T-cell (primary cell): Measurements from ENCODE around the gene NUTM2A. TPM values are rescaled to one million over a fixed set of nuclear protein-coding genes. Genes with fewer than 3 reads are reported as not detected.
"Not testable (repeated sequence)": the region's sequence is repeated elsewhere in the genome, so short reads cannot be mapped to it uniquely, and the experiment has no call there.

Experiments
- ATAC-seq, 4 experiments: fragments of 200-7000 bp in 3 of 4; fragments of 150-1000 bp in 1 of 4; cut with Tn5 transposase; replicated peaks in 1 of 4; 1 replicate in 3 of 4; 2 replicates in 1 of 4; pipeline ENCODE4 v1.10.0; 2021; ENCODE audit warnings: moderate library complexity in 3 of 4, mild to moderate bottlenecking in 2 of 4, moderate number of reproducible peaks in 1 of 4
- CTCF ChIA-PET, 2 donors: fragments of 300-600 bp; sonication (Branson Sonifier 250); formaldehyde crosslinking; loops; one replicate each; lab custom pipeline; 2022; ENCODE audit warnings: antibody characterized with exemption in 2 of 2; lab: Charles Lee
- POLR2A ChIA-PET, 2 donors: fragments of 300-600 bp; sonication (Branson Sonifier 250); formaldehyde crosslinking; loops; one replicate each; lab custom pipeline; 2022; ENCODE audit warnings: antibody characterized with exemption in 2 of 2; lab: Charles Lee
- DNase-seq, 35 experiments: peaks; one replicate each; pipeline versions ENCODE4 v3.0.0 to v3.0.0-alpha.2; 2013 to 2023
- H3K27ac ChIP-seq: one replicate; pipeline ENCODE4 v1.5.1; 2013; ENCODE audit warnings: low read length
- H3K27me3 ChIP-seq, 2 experiments: replicated peaks in 1 of 2; 1 replicate in 1 of 2; 2 replicates in 1 of 2; pipeline versions ENCODE4 v1.6.1 to v1.7.0; 2013; ENCODE audit warnings: low read length in 1 of 2, mixed read lengths in 1 of 2; ENCODE audit not compliant: control insufficient read depth in 2 of 2, insufficient read depth in 2 of 2; ENCODE audit errors: extremely low read depth in 1 of 2
- H3K36me3 ChIP-seq, 2 donors: 1 replicate in 1 of 2; 2 replicates in 1 of 2; pipeline versions ENCODE4 v1.6.1 to v1.7.0; 2013; ENCODE audit warnings: low read length in 1 of 2; ENCODE audit not compliant: control insufficient read depth in 2 of 2, insufficient read depth in 1 of 2; ENCODE audit errors: extremely low read depth in 1 of 2
- H3K4me1 ChIP-seq, 2 experiments: 1 replicate in 1 of 2; 2 replicates in 1 of 2; pipeline versions ENCODE4 v1.6.1 to v1.7.0; 2013; ENCODE audit warnings: low read length in 2 of 2, mixed read lengths in 1 of 2; ENCODE audit not compliant: insufficient read depth in 2 of 2, control insufficient read depth in 1 of 2; ENCODE audit errors: extremely low read depth in 1 of 2
- H3K4me3 ChIP-seq, 2 donors: 1 replicate in 1 of 2; 2 replicates in 1 of 2; pipeline versions ENCODE4 v1.5.1 to v1.7.0; 2013; ENCODE audit warnings: mild to moderate bottlenecking in 2 of 2, low read length in 1 of 2, moderate library complexity in 1 of 2; ENCODE audit not compliant: control insufficient read depth in 1 of 2; ENCODE audit errors: extremely low read depth in 1 of 2
- H3K9me3 ChIP-seq: 2 replicates; pipeline ENCODE4 v1.7.0; 2013
- H3K27ac Mint-ChIP-seq, 2 donors: one replicate each; pipeline ENCODE4 v1.8.0; 2020 to 2021; ENCODE audit warnings: mild to moderate bottlenecking in 2 of 2, mixed read lengths in 2 of 2
- H3K27me3 Mint-ChIP-seq, 2 donors: one replicate each; pipeline ENCODE4 v1.8.0; 2021 to 2022; ENCODE audit warnings: mixed read lengths in 2 of 2
- H3K36me3 Mint-ChIP-seq: one replicate; pipeline ENCODE4 v1.8.0; 2021; ENCODE audit warnings: mixed read lengths
- H3K4me1 Mint-ChIP-seq, 3 donors: one replicate each; pipeline ENCODE4 v1.8.0; 2020 to 2022; ENCODE audit warnings: mixed read lengths in 3 of 3, mild to moderate bottlenecking in 1 of 3
- H3K4me3 Mint-ChIP-seq, 3 donors: one replicate each; pipeline ENCODE4 v1.8.0; 2020 to 2022; ENCODE audit warnings: mild to moderate bottlenecking in 3 of 3, mixed read lengths in 3 of 3, moderate library complexity in 3 of 3
- H3K9me3 Mint-ChIP-seq, 3 donors: one replicate each; pipeline ENCODE4 v1.8.0; 2020 to 2022; ENCODE audit warnings: mixed read lengths in 3 of 3
- WGBS: methylation state at CpG from one replicate; pipeline ENCODE4 v1.1.5; 2013; ENCODE audit warnings: missing lambda C conversion rate; ENCODE audit not compliant: insufficient coverage; 5-methylcytosine and 5-hydroxymethylcytosine counted together
- total RNA-seq, 35 experiments: library from RNA in 6 of 35; stranded (reverse) in 6 of 35; fragments of 120-200 nt in 1 of 35; gene quantifications; one replicate each; pipeline versions ENCODE4 v1.2.1 to v1.2.4 and lab custom pipeline; 2013 to 2026

NUTM2A gene, protein sequence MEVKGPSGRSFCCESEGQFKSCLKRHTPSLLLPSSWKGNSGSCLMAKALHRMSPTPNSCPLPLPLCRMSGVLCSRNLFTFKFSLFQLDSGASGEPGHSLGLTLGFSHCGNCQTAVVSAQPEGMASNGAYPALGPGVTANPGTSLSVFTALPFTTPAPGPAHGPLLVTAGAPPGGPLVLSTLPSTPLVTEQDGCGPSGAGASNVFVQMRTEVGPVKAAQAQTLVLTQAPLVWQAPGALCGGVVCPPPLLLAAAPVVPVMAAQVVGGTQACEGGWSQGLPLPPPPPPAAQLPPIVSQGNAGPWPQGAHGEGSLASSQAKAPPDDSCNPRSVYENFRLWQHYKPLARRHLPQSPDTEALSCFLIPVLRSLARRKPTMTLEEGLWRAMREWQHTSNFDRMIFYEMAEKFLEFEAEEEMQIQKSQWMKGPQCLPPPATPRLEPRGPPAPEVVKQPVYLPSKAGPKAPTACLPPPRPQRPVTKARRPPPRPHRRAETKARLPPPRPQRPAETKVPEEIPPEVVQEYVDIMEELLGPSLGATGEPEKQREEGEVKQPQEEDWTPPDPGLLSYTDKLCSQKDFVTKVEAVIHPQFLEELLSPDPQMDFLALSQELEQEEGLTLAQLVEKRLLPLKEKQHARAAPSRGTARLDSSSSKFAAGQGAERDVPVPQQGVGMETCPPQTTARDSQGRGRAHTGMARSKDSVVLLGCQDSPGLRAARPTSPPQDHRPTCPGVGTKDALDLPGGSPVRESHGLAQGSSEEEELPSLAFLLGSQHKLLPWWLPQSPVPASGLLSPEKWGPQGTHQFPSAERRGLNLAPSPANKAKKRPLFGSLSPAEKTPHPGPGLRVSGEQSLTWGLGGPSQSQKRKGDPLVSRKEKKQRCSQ
- 1 to 10 TPM in 3 of 5 donors, under 1 TPM in 1, not detected in 1; 0.93 to 3.1 (median 1.8) TPM for total RNA-seq
- 1.6 TPM for total RNA-seq (2013)
- total RNA-seq (lab: John Stamatoyannopoulos, UW), result 0.06 to 1.1 (median 0.41) reads per million in 29 experiments

DNA sequence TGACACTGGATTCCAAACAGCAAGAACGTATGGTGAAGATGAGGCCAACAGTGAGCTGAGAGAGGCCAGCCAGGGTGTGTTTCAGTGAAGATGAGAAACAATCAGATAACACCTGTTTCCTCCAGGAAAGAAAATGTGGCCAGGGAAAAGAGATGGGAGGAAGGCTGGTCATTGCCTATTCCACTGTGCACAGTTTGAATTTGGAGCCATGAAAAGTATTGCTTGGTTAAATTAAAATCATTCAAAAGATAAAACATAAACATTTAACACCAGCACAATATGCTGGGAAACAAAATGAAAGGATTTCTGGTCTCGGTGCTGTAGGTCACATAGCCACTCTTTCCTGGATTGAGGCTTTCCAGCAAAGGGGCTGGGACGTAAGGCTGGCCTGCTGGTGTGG, at the start of gene NUTM2A:
Gene NUTM2A, plus strand, starts transcription at position 301 of the 400 bp plus-strand sequence. CDS start 383 bp downstream, outside the sequence.
- POLR2A ChIA-PET, H3K4me3 ChIP-seq, H3K27ac Mint-ChIP-seq, ATAC-seq, H3K4me3 Mint-ChIP-seq, H3K36me3 ChIP-seq, H3K9me3 ChIP-seq, H3K36me3 Mint-ChIP-seq, H3K9me3 Mint-ChIP-seq, H3K4me1 ChIP-seq, H3K4me1 Mint-ChIP-seq, H3K27me3 ChIP-seq, CTCF ChIA-PET, DNase-seq, H3K27me3 Mint-ChIP-seq, H3K27ac ChIP-seq: not testable (repeated sequence)
- WGBS, result no CpG with 5 or more reads among the region's 3 CpGs

DNA sequence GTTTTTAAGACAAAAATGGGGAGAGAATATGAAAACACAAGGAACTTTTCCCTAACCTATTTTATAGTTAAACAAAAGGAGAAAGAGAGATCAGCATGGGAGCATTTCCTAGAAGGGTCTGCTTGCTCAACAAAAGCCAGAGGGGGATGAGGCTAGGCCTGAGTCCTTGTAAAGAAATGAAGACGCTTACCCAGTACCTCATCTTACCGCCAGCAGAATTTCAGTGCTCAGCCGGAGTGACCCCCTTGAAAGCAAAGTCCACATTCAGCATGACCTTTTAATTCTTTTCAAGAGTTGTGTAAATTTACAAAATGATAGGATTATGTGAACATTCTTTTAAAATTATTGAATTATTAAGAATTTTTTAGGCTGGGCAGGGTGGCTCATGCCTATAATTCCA, 47.7 kb upstream of the NUTM2A start:
- H3K27ac ChIP-seq, H3K4me1 ChIP-seq, H3K9me3 Mint-ChIP-seq, H3K27me3 ChIP-seq, ATAC-seq, H3K9me3 ChIP-seq, H3K4me3 Mint-ChIP-seq, POLR2A ChIA-PET, H3K4me3 ChIP-seq, DNase-seq, CTCF ChIA-PET, H3K36me3 ChIP-seq, H3K27ac Mint-ChIP-seq, H3K27me3 Mint-ChIP-seq, H3K4me1 Mint-ChIP-seq: not testable (repeated sequence)
- H3K36me3 Mint-ChIP-seq, result peaks cover 21% of the 10 kb centered on the region
- WGBS, result no CpG with 5 or more reads among the region's 3 CpGs

DNA sequence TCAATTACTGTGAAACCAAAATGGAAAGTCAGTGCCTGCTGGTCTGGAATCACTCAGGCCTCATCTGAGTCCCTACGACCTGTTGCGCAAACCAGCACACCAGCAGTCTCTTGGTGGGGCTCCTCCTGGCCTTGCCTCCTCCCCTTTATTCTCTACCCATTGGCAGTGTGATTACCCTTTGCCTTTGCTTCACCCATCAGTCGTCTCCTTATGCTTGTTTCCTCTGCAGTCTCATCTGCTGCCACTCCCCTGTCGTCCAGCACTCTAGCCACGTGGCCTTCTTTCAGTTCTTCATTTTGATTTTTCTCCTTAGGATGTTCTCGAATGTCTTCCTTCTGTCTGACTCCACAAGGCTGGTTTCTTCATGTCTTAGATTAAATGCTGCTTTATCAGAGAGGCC, 40.8 kb upstream of the NUTM2A start:
- DNase-seq, CTCF ChIA-PET: not testable (repeated sequence)
- 93% methylated on average over 3 of the region's 6 CpGs for WGBS

DNA sequence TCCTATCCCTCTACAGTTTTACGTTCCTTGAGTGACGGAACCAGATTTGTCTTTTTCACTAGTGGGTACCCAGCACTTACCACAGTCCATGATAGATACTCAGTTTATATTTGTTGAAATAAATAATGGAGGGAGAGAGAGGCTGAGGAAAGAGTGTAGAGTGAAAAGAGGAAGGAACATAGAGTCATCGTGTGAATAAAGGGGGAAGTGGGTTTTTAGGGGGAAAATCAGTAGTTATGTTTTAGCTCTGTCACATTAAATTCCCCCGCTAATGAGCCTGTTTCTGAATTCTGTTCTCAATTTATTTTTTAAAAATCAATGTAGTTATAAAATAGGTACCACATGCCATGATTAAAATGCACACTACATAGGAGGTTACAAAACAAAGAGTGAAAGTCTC, 39.2 kb upstream of the NUTM2A start:
- not testable (repeated sequence) for ATAC-seq
- no CpG with 5 or more reads among the region's 4 CpGs for WGBS

More for the DNA sequence above, 40.8 kb upstream of the NUTM2A start:
- ATAC-seq, H3K9me3 ChIP-seq, H3K27me3 Mint-ChIP-seq, H3K4me1 Mint-ChIP-seq, H3K27ac ChIP-seq, H3K27ac Mint-ChIP-seq, H3K4me3 Mint-ChIP-seq, H3K9me3 Mint-ChIP-seq, H3K4me1 ChIP-seq, POLR2A ChIA-PET, H3K27me3 ChIP-seq, H3K4me3 ChIP-seq: not testable (repeated sequence)
- H3K36me3 Mint-ChIP-seq, result peaks cover 68% of the 10 kb centered on the region
- peaks cover 0 to 10% of the 10 kb centered on the region in 2 donors for H3K36me3 ChIP-seq

DNA sequence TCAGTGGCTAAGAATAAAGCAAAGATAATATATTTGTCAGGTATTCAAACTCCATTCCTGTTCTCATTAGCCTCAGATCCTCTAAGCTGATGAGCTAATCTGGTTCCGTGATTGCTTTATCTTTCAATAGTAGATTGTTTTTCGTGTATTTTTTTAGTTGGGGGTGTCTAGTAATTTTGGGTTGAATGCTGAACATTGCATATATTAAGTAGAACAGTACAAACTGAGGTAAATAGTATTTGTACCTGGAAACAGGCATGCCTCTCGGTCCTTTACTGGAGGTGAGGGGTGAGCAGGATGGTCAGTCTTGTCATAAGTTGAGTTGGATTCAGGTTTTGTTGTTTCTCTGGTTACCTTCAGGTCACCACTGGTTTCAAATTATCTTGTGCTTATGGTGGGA, 37.7 kb upstream of the NUTM2A start:
- H3K4me3 Mint-ChIP-seq, DNase-seq, H3K4me1 ChIP-seq, H3K27ac ChIP-seq, ATAC-seq, H3K4me3 ChIP-seq, H3K27me3 Mint-ChIP-seq, H3K9me3 Mint-ChIP-seq, CTCF ChIA-PET, H3K4me1 Mint-ChIP-seq, H3K9me3 ChIP-seq, H3K27me3 ChIP-seq, H3K27ac Mint-ChIP-seq, POLR2A ChIA-PET: not testable (repeated sequence)
- WGBS, result no CpG with 5 or more reads among the region's 3 CpGs
- peaks cover 61% of the 10 kb centered on the region for H3K36me3 Mint-ChIP-seq
- H3K36me3 ChIP-seq, result peaks cover 0 to 11% of the 10 kb centered on the region in 2 donors

More for the DNA sequence above, 39.2 kb upstream of the NUTM2A start:
- CTCF ChIA-PET, H3K27me3 Mint-ChIP-seq, H3K27ac ChIP-seq, H3K27me3 ChIP-seq, H3K4me1 ChIP-seq, DNase-seq, H3K4me1 Mint-ChIP-seq, H3K4me3 Mint-ChIP-seq, H3K9me3 ChIP-seq, POLR2A ChIA-PET, H3K27ac Mint-ChIP-seq, H3K4me3 ChIP-seq, H3K9me3 Mint-ChIP-seq: not testable (repeated sequence)
- peaks cover 0 to 13% of the 10 kb centered on the region in 2 donors for H3K36me3 ChIP-seq
- H3K36me3 Mint-ChIP-seq, result peaks cover 62% of the 10 kb centered on the region

DNA sequence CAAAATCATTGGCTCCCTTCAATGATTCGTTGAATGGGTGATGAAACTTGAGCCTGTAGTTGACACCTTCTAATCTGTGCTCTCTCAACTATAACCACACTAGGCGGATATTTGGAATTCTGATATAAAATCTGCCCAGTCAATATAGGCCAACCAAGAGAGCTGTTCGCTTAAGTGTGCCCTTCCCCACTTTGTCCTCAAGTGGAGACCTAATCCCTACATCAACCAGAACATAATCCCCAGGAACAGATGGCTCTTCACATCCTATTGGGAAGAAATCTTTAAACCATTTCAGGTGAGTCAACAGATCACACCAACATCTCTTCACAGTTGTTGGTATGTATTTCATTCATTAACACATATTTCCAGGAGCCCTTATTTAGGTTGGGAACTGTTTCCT, 33.4 kb upstream of the NUTM2A start:
- ATAC-seq, H3K27me3 Mint-ChIP-seq, DNase-seq, H3K4me1 Mint-ChIP-seq, H3K27me3 ChIP-seq, H3K27ac Mint-ChIP-seq, H3K9me3 ChIP-seq, H3K9me3 Mint-ChIP-seq, CTCF ChIA-PET, H3K4me1 ChIP-seq, H3K27ac ChIP-seq, H3K4me3 ChIP-seq, H3K4me3 Mint-ChIP-seq: not testable (repeated sequence)
- H3K36me3 ChIP-seq, result peaks cover 0 to 11% of the 10 kb centered on the region in 2 donors
- peaks cover 29% of the 10 kb centered on the region for H3K36me3 Mint-ChIP-seq
- POLR2A ChIA-PET, result interaction anchor here in 1 of 2 donors (0.6 kb wide), 1 partner anchor 12 kb away, joined by 4 read pairs; no protein-coding TSS in a partner anchor
- WGBS, result 100% methylated on average over 2 of the region's 3 CpGs
